Calu3 (cell line): ENCODE measurements around the gene TET2. TPM values are rescaled to one million over a fixed set of nuclear protein-coding genes. Genes with fewer than 3 reads are reported as not detected.

ENCODE experiments used
- BruUV-seq: library from RNA; stranded (reverse); fragments of 400-500 nt; replicated peaks from 2 replicates; lab custom pipeline; 2021; lab: Mats Ljungman, UMichigan
- CTCF ChIA-PET: fragments of 300-600 bp; sonication (Branson Sonifier 250); formaldehyde crosslinking; loops from one replicate; lab custom pipeline; 2022; ENCODE audit warnings: antibody characterized with exemption; lab: Charles Lee
- DNase-seq: peaks from one replicate; pipeline ENCODE4 v3.0.0; 2022
- H3K27ac Mint-ChIP-seq: one replicate; pipeline ENCODE4 v1.8.0; 2022; ENCODE audit warnings: mixed read lengths; ENCODE audit not compliant: unreplicated experiment
- H3K27me3 Mint-ChIP-seq: one replicate; pipeline ENCODE4 v1.8.0; 2022; ENCODE audit warnings: mixed read lengths; ENCODE audit not compliant: unreplicated experiment
- H3K36me3 Mint-ChIP-seq: one replicate; pipeline ENCODE4 v1.8.0; 2022; ENCODE audit warnings: mild to moderate bottlenecking, moderate library complexity, mixed read lengths; ENCODE audit not compliant: insufficient read depth, unreplicated experiment
- H3K4me1 Mint-ChIP-seq: one replicate; pipeline ENCODE4 v1.8.0; 2022; ENCODE audit warnings: mild to moderate bottlenecking, low read depth, mixed read lengths; ENCODE audit not compliant: unreplicated experiment
- H3K4me3 Mint-ChIP-seq: one replicate; pipeline ENCODE4 v1.8.0; 2022; ENCODE audit warnings: mild to moderate bottlenecking, low read depth, moderate library complexity, mixed read lengths; ENCODE audit not compliant: unreplicated experiment
- H3K9me3 Mint-ChIP-seq: one replicate; pipeline ENCODE4 v1.8.0; 2022; ENCODE audit warnings: low read depth, mixed read lengths; ENCODE audit not compliant: unreplicated experiment
- intact Hi-C: fragments of 100-400 bp; cut with micrococcal nuclease; formaldehyde crosslinking; loops from one replicate; pipeline ENCODE4 v1.10.0; 2022; ENCODE audit not compliant: unreplicated experiment
- total RNA-seq: library from RNA; stranded (reverse); gene quantifications from 2 replicates; pipeline ENCODE4 v1.2.3, GENCODE V29; 2022
- TF ChIP-seq, protein P1 (sequence below): fragments of 200-600 bp; IDR thresholded peaks from one replicate; pipeline ENCODE4 v1.8.0; 2022; ENCODE audit warnings: antibody characterized with exemption; ENCODE audit not compliant: unreplicated experiment

The TET2 gene
- total RNA-seq, 1 experiment from 2014 or later = 19.2 TPM

- H3K27me3 Mint-ChIP-seq = no peaks in the 10 kb centered on the region
- intact Hi-C loops = no loop called here
- CTCF ChIA-PET = no interaction called here
- BruUV-seq = no TSS peak
- H3K27ac Mint-ChIP-seq = no peak overlapping the region
- H3K36me3 Mint-ChIP-seq = peaks cover 7% of the 10 kb centered on the region
- no peak overlapping the region for H3K4me3 Mint-ChIP-seq
- H3K9me3 Mint-ChIP-seq = no peaks in the 10 kb centered on the region
- no peak for DNase-seq
- TF ChIP-seq, protein P1, sequence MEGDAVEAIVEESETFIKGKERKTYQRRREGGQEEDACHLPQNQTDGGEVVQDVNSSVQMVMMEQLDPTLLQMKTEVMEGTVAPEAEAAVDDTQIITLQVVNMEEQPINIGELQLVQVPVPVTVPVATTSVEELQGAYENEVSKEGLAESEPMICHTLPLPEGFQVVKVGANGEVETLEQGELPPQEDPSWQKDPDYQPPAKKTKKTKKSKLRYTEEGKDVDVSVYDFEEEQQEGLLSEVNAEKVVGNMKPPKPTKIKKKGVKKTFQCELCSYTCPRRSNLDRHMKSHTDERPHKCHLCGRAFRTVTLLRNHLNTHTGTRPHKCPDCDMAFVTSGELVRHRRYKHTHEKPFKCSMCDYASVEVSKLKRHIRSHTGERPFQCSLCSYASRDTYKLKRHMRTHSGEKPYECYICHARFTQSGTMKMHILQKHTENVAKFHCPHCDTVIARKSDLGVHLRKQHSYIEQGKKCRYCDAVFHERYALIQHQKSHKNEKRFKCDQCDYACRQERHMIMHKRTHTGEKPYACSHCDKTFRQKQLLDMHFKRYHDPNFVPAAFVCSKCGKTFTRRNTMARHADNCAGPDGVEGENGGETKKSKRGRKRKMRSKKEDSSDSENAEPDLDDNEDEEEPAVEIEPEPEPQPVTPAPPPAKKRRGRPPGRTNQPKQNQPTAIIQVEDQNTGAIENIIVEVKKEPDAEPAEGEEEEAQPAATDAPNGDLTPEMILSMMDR = no peak
- H3K4me1 Mint-ChIP-seq = no peaks in the 10 kb centered on the region
Measured at GRCh38 chr4:105246712-105247111, 100.0 kb downstream of the TET2 start.

DNA sequence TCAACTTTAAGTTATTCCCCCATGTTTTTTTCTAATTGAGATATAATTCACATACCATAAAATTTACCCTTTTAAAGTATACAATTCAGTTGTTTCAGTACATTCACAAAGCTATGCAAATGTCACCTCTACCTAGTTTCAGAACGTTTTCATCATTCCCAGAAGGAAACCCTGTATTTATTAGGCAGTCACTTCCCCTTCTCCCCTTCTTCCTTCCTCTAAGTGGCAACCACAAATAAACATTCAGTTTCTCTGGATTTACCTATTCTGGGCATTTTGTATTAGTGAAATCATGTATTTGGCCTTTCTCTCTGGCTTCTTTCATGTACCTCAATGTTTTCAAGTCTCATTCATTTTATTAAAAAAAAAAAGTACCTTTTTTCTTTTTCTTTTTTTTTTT, 101.9 kb downstream of the TET2 start:
- CTCF ChIA-PET = interaction anchor here (0.7 kb wide), 1 partner anchor 466 kb away, joined by 3 read pairs; no protein-coding TSS in a partner anchor
- Mint-ChIP-seq H3K9me3 (no peaks in the 10 kb centered on the region), H3K27ac (peak overlapping the region; percentile 54), H3K27me3 (no peaks in the 10 kb centered on the region), H3K4me3 (no peak overlapping the region), H3K4me1 (no peaks in the 10 kb centered on the region), H3K36me3 (peaks cover 7% of the 10 kb centered on the region)
- no TSS peak for BruUV-seq
- DNase-seq = no peak
- intact Hi-C loops = no loop called here
- TF ChIP-seq, protein P1 = no peak

DNA sequence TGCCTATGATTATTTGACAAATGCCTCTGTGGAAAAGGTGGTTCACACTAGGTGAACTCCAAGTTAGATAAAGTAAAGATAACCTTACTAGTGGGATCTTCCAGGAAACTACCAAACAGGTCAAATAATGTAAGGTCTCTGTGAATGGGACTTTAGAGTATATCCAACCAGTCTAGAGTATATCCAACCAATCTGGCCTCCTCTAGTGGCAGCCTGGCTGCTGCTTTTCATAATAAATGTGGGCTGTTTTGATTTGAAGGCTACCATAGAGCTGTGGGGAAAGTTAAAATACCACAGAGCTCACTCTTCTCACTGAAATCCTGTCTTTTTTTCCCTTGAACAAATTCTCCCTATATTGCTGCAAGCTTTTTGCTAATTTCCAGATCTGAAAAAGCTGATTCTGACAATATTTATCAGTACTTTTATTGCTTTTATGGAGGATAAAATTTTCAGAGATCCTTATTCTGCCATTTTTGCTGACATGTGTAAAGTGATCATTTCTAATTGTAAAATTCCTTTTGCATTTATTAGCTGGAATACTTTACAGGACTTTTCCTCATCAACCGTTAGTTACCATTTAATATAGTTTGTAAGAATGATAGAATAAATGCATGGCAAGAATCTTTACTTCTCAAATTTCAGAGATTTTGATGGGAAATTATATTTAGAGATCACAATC, 111.3 kb downstream of the TET2 start:
- DNase-seq = no peak
- TF ChIP-seq, protein P1 = no peak
- BruUV-seq = no TSS peak
- Mint-ChIP-seq H3K36me3 (no peaks in the 10 kb centered on the region), H3K27ac (no peak overlapping the region), H3K9me3 (no peaks in the 10 kb centered on the region), H3K27me3 (no peaks in the 10 kb centered on the region), H3K4me3 (no peak overlapping the region), H3K4me1 (no peaks in the 10 kb centered on the region)
- CTCF ChIA-PET = no interaction called here
- intact Hi-C loops = no loop called here

DNA sequence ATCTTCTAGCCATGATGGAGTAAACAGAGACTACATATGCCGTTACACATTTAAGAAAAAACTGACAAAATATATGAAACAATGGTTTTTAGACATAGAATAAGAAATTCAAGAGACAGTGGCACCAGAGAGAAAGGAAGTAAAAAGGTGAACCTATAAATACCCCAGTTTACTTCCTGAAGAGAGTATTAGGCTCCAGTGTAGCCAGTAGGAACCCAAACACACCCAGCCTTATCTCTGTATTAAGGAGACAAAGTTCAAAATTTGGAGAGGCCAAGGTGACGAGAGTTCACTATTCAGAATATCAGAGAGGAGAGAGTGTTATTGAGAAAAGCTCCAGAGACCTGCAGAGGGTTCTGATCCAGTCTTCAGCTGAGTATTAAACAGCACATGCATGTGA, 119.0 kb downstream of the TET2 start:
- intact Hi-C loops = no loop called here
- no peaks in the 10 kb centered on the region for H3K4me1 Mint-ChIP-seq
- H3K4me3 Mint-ChIP-seq = no peak overlapping the region
- peaks cover 5% of the 10 kb centered on the region for H3K36me3 Mint-ChIP-seq
- no peaks in the 10 kb centered on the region for H3K27me3 Mint-ChIP-seq
- no peak for DNase-seq
- TF ChIP-seq, protein P1 = no peak
- H3K27ac Mint-ChIP-seq = no peak overlapping the region
- CTCF ChIA-PET = no interaction called here
- no peaks in the 10 kb centered on the region for H3K9me3 Mint-ChIP-seq
- no TSS peak for BruUV-seq
